GM23338 (cell line): ENCODE results near the gene ZFYVE28. TPM values are rescaled to one million over a fixed set of nuclear protein-coding genes. Genes with fewer than 3 reads are reported as not detected.

Experiments
- ATAC-seq: fragments of 200-7000 bp; cut with Tn5 transposase; 3 replicates; pipeline ENCODE4 v1.9.1; 2020
- DNase-seq: peaks from one replicate; pipeline ENCODE4 v3.0.0-alpha.2; 2015; ENCODE audit warnings: low spot score
- H2AFZ ChIP-seq: fragments of 200-600 bp; sonication (generic); 2 replicates; pipeline ENCODE4 v1.8.0; 2016; ENCODE audit warnings: antibody characterized with exemption, mild to moderate bottlenecking, moderate library complexity
- H3F3A ChIP-seq: fragments of 200-600 bp; sonication (generic); replicated peaks from 2 replicates; pipeline ENCODE4 v1.8.0; 2017; ENCODE audit warnings: antibody characterized with exemption, mixed run types, low read depth
- H3K27ac ChIP-seq: fragments of 200-600 bp; sonication (generic); 2 replicates; pipeline ENCODE4 v1.6.1; 2016; ENCODE audit warnings: low read depth
- H3K27me3 ChIP-seq: fragments of 200-600 bp; sonication (generic); 2 replicates; pipeline ENCODE4 v1.8.0; 2016; ENCODE audit warnings: mild to moderate bottlenecking, mixed run types, moderate library complexity; ENCODE audit not compliant: insufficient read depth
- H3K36me3 ChIP-seq: fragments of 200-600 bp; sonication (generic); 2 replicates; pipeline ENCODE4 v1.8.0; 2016; ENCODE audit warnings: mild to moderate bottlenecking; ENCODE audit not compliant: insufficient read depth
- H3K4me1 ChIP-seq: fragments of 200-600 bp; sonication (generic); 2 replicates; pipeline ENCODE4 v1.8.0; 2016; ENCODE audit warnings: mild to moderate bottlenecking, moderate library complexity; ENCODE audit not compliant: insufficient read depth
- H3K4me2 ChIP-seq: fragments of 200-600 bp; sonication (generic); 2 replicates; pipeline ENCODE4 v1.7.1; 2017; ENCODE audit warnings: mixed run types
- H3K4me3 ChIP-seq: fragments of 200-600 bp; sonication (generic); 2 replicates; pipeline ENCODE4 v1.6.1; 2016; ENCODE audit warnings: mixed run types
- H3K79me2 ChIP-seq: fragments of 200-600 bp; sonication (generic); replicated peaks from 2 replicates; pipeline ENCODE4 v1.8.0; 2017; ENCODE audit warnings: mild to moderate bottlenecking; ENCODE audit not compliant: insufficient read depth
- H3K9me2 ChIP-seq: fragments of 200-600 bp; sonication (generic); 2 replicates; pipeline ENCODE4 v1.8.0; 2017; ENCODE audit not compliant: insufficient read depth
- H4K20me1 ChIP-seq: fragments of 200-600 bp; sonication (generic); replicated peaks from 2 replicates; pipeline ENCODE4 v1.8.0; 2017; ENCODE audit warnings: mild to moderate bottlenecking; ENCODE audit not compliant: insufficient read depth
- H3K27ac Mint-ChIP-seq: 2 replicates; pipeline ENCODE4 v1.8.0; 2020; ENCODE audit warnings: inconsistent platforms, mild to moderate bottlenecking, moderate library complexity, mixed read lengths
- H3K27me3 Mint-ChIP-seq: 3 replicates; pipeline ENCODE4 v1.8.0; 2022; ENCODE audit warnings: low read depth, mild to moderate bottlenecking, moderate library complexity, mixed read lengths, inconsistent platforms; ENCODE audit not compliant: insufficient read depth, poor library complexity
- H3K36me3 Mint-ChIP-seq: 3 replicates; pipeline ENCODE4 v1.8.0; 2021; ENCODE audit warnings: low read depth, mild to moderate bottlenecking, inconsistent platforms, moderate library complexity, mixed read lengths
- H3K4me1 Mint-ChIP-seq: 3 replicates; pipeline ENCODE4 v1.8.0; 2020; ENCODE audit warnings: mild to moderate bottlenecking, inconsistent platforms, mixed read lengths
- H3K4me3 Mint-ChIP-seq: 3 replicates; pipeline ENCODE4 v1.8.0; 2021; ENCODE audit warnings: moderate library complexity, mild to moderate bottlenecking, inconsistent platforms, mixed read lengths
- H3K9me3 Mint-ChIP-seq: 3 replicates; pipeline ENCODE4 v1.8.0; 2020; ENCODE audit warnings: moderate library complexity, mild to moderate bottlenecking, inconsistent platforms, mixed read lengths
- CREB1 ChIP-seq: fragments of 250-450 bp; sonication (Bioruptor Pico); IDR thresholded peaks from 2 replicates; pipeline ENCODE4 v1.5.0; 2020; ENCODE audit warnings: low read depth, mild to moderate bottlenecking, moderate library complexity
- NANOG ChIP-seq: IDR thresholded peaks from 2 replicates; pipeline ENCODE4 v1.6.1; 2016; ENCODE audit warnings: antibody characterized with exemption, borderline replicate concordance
- POLR2AphosphoS5 ChIP-seq: IDR thresholded peaks from 2 replicates; pipeline ENCODE4 v1.6.1; 2016; ENCODE audit warnings: antibody characterized with exemption, low read depth
- REST ChIP-seq: IDR thresholded peaks from one replicate; pipeline ENCODE4 v1.6.1; 2018; ENCODE audit warnings: antibody characterized with exemption; ENCODE audit not compliant: unreplicated experiment
- STAT1 ChIP-seq: IDR thresholded peaks from one replicate; pipeline ENCODE4 v1.6.1; 2016; ENCODE audit warnings: antibody characterized with exemption; ENCODE audit not compliant: unreplicated experiment
- ZNF114 ChIP-seq: fragments of 250-450 bp; sonication (Bioruptor Pico); IDR thresholded peaks from 2 replicates; pipeline ENCODE4 v1.5.0; 2020; ENCODE audit warnings: mild to moderate bottlenecking, moderate library complexity
- ZNF331 ChIP-seq: fragments of 250-450 bp; sonication (Bioruptor Pico); IDR thresholded peaks from 2 replicates; pipeline ENCODE4 v1.5.0; 2020; ENCODE audit warnings: low read depth, mild to moderate bottlenecking, moderate library complexity
- ZNF462 ChIP-seq: fragments of 250-450 bp; sonication (Bioruptor Pico); IDR thresholded peaks from 2 replicates; pipeline ENCODE4 v1.5.0; 2020; ENCODE audit warnings: mild to moderate bottlenecking, moderate library complexity
- polyA plus RNA-seq: library from polyadenylated mRNA; unstranded; fragments of >200 nt; fragmentation: Nextera tagmentation; extraction: Ambion mirVana; gene quantifications from 2 replicates; pipeline ENCODE4 v1.2.1, GENCODE V29; 2016
- total RNA-seq: library from RNA; depleted of rRNA; stranded (reverse); fragments of >200 nt; shearing (Covaris generic); gene quantifications from 2 replicates; pipeline ENCODE4 v1.2.3, GENCODE V29; 2014

The ZFYVE28 gene
- total and polyA plus RNA-seq, 2 experiments from 2014 or later: 2.6 to 4.6 TPM

- TF ChIP-seq REST (no peak), POLR2AphosphoS5 (no peak), CREB1 (no peak), ZNF331 (CRISPR knock-in tag) (no peak), ZNF462 (no peak), NANOG (no peak), ZNF114 (CRISPR knock-in tag) (no peak), STAT1 (no peak)
- no peaks in the 10 kb centered on the region for H3K79me2 ChIP-seq
- H3K9me2 ChIP-seq: no peaks in the 10 kb centered on the region
- no peaks in the 10 kb centered on the region; the same call in 1 of the 2 replicates for H3K36me3 ChIP-seq
- no peaks in the 10 kb centered on the region for H3K4me1 ChIP-seq
- no peak overlapping the region for H3K4me3 Mint-ChIP-seq
- DNase-seq: no peak
- H3K27ac ChIP-seq: no peak overlapping the region
- no peaks in the 10 kb centered on the region for H3K27me3 ChIP-seq
- peaks cover 16% of the 10 kb centered on the region for H3K36me3 Mint-ChIP-seq
- H3K27me3 Mint-ChIP-seq: peaks cover 6% of the 10 kb centered on the region
- no peak overlapping the region for H3K4me2 ChIP-seq
- no peaks in the 10 kb centered on the region for H4K20me1 ChIP-seq
- H3K4me3 ChIP-seq: no peak overlapping the region
- H3K27ac Mint-ChIP-seq: no peak overlapping the region
- H3K9me3 Mint-ChIP-seq: peaks cover 24% of the 10 kb centered on the region
- H2AFZ ChIP-seq: no peak overlapping the region
- H3K4me1 Mint-ChIP-seq: peaks cover 3% of the 10 kb centered on the region
- ATAC-seq: no peak
- H3F3A ChIP-seq: no peaks in the 10 kb centered on the region
These were observed 170.2 kb downstream of the ZFYVE28 start for GRCh38 chr4:2248044-2248780.
